NCI-H187 treated with DMSO at 0.1 percent for 48 hours (cell line): ENCODE data around the gene CD81.
"Not testable (repeated sequence)": the region's sequence is repeated elsewhere in the genome, so short reads cannot be mapped to it uniquely, and the experiment has no call there.

ENCODE experiments used
- DNase-seq: peaks from one replicate; lab custom pipeline; 2025; lab: John Stamatoyannopoulos, UW

The CD81 gene, protein sequence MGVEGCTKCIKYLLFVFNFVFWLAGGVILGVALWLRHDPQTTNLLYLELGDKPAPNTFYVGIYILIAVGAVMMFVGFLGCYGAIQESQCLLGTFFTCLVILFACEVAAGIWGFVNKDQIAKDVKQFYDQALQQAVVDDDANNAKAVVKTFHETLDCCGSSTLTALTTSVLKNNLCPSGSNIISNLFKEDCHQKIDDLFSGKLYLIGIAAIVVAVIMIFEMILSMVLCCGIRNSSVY

DNA sequence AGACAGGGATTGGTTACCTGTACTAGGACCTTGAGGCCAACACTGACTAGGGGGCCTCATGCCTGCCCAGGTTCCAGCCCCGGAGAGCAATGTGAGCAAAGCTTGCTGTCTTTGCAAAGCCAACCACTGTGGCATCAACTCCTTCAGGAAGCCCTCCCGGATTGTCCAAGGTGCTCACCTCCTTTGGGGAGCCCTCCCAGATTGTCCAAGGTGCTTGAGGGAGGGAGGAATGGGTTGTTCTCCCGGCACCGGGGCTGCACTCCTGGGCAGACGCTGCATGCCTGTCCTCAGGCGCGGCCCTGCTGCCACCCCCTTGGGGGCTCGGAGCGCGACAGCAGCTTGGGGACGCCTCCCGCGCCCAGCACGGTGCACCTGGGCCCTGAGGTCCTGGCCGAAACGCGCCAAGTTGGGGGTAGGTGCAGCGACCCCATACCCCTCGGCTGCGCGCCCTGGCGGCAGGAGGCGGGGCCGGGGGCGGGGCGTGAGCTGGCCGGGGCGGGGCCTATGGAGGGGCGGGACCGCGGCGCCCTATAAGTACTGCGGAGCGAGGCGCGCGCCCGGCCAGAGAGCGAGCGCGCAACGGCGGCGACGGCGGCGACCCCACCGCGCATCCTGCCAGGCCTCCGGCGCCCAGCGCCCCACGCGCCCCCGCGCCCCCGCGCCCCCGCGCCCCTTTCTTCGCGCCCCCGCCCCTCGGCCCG, at the start of gene CD81:
Gene CD81 (plus strand): TSS at position 560 of the 701 bp plus-strand sequence. CDS start 240 bp downstream, outside the sequence.
- no peak for DNase-seq

DNA sequence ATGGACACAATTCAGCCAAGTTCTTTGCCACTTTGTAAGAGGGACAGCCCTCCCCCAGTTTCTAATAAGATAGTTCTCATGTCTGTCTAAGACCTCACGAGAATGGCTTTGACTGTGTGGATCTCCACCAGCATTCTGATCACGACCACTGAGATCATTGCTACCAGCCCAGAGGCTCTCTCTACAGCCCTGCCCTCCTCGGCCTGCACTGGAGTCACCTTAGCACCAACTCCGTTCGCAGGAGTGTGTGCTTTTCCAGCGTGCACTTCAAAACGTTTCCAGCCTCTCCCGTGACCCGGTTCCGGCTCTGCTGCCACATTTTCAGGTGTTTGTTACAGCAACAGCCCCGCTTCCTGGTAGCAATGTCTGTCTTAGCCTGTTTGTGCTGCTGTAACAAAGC, 49.1 kb upstream of the CD81 start:
- DNase-seq = no peak

DNA sequence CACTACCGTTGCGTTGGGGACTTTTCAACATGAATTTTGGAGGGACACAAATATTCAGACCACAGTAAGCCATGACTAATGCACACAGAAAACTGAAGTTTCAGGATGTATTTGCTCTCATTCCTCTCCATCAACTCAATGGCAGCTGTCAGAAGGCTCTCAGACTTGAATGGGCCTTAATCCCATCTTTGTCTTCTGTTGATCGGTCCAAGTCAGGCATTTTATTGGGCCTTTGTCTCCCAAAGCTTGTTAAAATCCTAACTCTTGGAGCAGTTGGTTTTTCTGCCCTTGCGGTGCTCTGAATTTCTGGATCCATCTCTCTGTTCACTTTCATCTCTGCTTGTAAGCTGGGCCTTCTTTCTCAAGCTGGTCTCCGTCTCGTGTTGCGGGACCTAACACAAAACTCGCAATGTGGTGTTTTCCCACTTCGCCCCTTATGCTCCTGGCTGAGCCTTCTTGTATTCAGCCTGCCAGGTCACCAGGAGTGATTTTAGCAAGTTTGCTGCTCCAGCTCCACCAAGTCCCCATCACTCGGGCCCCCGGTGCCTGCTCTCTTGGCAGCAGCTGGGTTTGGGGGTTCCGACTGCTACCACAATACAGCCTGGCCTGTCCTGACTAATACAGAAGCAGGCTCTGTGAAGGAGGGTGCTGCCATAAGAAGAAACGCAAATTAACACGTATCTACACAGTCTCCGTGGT, 48.3 kb upstream of the CD81 start:
- DNase-seq = no peak

DNA sequence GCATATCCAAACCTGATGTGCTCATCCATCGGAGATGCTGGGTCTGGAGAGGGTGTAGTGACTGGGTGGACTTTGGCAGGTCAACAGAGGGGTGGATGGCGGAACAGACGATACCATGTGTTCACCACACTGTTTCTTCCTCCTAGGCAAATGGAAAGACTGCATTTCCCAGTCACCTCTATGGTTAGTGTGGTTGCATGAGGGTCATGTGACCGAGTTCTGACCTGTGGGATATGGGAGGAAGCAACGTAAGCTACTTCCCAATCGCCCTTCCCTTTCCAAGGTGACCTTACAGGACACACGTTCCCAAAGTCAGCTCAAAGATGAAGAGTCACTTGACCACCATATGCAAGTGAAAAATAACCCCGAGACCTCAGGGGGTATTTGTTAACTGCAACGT, 47.6 kb upstream of the CD81 start:
- DNase-seq = no peak

DNA sequence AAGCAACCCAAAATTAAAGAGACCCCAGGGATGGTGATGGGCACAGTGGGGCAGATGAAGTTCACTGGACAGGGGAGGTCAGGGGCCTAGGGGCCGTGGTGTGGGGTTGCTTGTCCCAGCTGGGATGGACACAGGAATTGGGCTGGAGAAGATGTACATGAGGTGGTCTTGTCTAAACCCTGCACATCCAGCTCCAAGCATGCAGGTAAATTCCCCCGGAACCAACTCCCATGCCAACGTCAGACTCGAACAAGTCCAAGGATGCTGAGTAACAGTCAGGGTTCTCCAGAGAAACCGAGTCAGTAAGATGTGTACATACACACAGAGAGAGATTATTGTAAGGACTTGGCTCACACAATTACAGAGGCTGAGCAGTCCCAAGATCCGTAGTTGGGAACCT, 46.4 kb upstream of the CD81 start:
- DNase-seq = no peak

DNA sequence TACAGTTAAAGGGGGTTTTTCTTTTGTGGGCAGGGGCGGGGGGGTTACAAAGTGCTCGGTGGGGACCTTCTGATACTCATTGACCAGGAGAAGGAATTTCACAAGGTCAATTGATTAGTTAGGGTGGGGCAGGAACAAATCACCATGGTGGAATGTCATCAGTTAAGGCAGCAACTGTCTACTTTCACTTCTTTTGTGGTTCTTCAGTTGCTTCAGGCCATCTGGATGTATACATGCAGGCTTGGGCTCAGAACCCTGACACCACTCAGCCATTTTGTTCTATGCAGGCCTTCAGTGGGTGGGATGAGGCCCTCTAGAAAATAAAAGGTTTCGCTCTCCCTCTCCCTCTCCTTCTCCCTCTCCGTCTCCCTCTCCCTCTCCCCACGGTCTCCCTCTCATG, 45.7 kb upstream of the CD81 start:
- no peak for DNase-seq

DNA sequence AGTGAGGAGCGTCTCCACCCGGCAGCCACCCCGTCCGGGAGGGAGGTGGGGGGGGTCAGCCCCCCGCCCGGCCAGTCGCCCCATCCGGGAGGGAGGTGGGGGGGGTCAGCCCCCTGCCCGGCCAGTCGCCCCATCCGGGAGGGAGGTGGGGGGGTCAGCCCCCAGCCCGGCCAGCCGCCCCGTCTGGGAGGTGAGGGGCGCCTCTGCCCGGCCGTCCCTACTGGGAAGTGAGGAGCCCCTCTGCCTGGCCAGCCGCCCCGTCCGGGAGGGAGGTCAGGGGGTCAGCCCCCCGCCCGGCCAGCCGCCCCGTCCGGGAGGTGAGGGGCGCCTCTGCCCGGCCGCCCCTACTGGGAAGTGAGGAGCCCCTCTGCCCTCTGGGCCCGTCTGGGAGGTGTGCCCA, 44.5 kb upstream of the CD81 start:
- not testable (repeated sequence) for DNase-seq

DNA sequence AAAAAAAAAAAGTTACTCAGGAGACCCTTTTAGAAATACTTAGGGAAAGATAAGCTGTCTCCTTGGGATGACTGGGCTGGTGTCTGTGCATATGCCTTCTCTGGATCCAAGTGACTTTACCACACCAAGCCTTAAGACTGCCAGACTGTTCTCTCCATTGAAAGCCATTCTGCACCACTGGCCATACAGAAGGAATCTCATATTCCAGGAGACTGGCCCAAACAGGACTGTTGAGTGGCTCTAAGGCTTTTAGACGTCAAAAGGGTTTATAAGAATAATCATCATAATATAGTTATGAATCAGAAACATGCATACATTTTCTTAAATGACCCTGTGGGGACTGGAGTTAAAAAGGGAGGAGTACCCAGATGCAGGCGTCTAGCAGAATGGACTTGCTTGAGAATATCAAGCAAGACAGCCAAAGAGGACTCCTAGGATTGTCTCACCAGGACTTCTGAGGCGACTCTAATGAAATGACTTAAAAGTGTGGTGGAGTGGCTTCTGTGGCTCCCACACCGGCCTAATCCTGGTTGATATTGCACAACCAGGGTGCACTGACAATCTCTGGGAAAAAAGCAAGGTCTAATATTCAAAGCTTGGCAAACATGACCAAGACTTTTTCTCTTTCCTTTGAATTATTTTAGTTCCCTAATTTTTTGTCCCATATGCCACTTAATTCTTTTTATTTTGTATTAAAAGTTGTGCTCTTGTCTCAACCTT, 43.5 kb upstream of the CD81 start:
- DNase-seq = not testable (repeated sequence)

DNA sequence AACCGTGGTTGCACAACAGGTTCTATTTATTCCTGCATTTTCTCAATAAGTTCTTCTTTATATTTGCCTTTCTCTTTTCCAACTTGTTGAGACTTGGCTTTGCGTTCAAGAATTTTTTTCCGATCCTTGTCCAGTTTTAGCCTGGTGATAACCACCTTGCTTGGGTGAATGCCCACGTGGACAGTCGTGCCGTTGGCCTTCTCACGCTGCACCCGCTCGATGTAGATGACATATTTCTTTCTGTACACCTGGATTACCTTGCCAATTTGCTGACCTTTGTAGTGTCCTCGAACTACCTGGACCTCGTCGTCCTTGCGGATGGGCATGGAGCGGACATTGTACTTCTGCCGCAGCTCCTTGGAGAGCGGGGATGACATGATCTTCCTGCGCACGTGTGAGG, 41.8 kb upstream of the CD81 start:
- DNase-seq = not testable (repeated sequence)

DNA sequence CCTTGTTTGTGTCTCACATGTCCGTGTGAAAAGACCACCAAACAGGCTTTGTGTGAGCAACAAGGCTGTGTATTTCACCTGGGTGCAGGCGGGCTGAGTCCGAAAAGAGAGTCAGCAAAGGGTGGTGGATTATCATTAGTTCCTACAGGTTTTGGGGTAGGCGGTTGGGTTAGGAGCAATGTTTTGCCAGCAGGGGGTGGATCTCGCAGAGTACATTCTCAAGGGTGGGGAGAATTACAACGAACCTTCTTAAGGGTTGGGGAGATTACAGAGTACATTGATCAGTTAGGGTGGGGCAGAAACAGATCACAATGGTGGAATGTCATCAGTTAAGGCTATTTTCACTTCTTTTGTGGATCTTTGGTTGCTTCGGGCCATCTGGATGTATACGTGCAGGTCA, 38.4 kb upstream of the CD81 start:
- DNase-seq = not testable (repeated sequence)

DNA sequence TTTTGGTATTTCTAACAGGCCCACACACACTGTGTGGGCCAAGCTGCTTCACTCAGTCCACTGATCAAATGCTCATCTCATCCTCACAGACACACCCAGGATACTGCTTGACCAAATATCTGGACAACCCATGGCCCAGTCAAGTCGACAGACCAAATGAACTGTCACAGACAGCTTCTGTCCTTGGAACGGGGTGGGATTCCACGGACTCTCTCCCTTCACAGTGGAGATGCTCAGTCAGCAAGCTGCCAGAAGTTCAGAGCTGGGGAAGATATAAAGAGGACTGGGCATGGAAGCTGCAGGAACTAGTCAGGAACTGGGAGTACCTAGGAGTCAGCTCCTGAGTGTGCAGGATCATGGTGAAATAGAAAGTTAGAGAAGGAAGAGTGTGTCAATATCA, 34.6 kb upstream of the CD81 start:
- DNase-seq = no peak

DNA sequence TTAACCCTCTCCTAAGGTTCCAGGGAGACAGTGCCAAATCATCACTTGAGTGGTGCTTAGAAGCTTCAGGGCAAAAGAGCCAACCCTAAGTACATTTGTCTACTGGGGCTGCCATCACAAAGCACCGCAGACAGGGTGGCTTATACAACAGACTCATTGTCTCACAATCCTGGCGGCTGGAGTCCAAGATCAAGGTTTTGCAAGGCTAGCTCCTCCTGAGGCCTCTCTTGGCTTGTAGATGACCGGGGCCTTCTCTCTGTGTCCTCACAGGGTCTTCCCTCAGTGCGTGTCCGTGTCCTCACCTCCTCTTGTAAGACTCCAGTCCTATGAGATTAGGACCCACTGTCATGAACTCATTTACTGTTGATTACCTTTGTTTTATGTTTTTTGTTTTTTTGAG, 34.1 kb upstream of the CD81 start:
- no peak for DNase-seq

DNA sequence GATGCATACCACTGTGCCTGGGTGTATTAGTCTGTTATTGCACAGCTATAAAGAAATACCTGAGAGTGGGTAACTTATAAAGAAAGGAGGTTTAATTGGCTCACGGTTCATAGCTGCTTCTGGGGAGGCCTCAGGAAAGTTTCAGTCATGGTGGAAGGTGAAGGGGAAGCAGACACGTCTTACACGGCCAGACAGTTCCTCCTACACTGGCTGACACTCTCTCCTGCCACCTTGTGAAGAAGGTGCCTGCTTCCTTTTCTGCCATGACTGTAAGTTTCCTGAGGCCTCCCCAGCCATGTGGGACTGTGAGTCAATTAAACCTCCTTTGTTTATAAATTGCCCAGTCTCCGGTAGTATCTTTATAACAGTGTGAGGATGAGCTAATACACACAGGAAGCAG, 33.6 kb upstream of the CD81 start:
- no peak for DNase-seq

DNA sequence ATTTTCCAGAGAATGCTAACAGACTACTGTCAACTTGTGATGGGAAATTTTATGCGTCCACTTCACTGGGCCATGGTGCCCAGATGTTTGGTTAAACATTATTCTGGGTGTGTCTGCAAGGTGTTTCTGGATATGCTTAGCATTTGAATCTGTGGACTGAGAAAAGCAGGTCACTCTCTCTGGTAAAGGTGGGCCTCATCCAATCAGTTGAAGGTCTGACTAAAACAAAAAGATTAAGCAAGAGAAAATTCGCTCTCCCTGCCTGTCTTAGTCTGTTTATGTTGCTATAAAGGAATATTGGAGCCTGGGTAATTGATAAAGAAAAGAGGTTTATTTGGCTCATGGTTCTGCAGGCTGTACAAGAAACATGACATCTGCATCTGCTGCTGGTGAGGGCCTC, 32.1 kb upstream of the CD81 start:
- no peak for DNase-seq

DNA sequence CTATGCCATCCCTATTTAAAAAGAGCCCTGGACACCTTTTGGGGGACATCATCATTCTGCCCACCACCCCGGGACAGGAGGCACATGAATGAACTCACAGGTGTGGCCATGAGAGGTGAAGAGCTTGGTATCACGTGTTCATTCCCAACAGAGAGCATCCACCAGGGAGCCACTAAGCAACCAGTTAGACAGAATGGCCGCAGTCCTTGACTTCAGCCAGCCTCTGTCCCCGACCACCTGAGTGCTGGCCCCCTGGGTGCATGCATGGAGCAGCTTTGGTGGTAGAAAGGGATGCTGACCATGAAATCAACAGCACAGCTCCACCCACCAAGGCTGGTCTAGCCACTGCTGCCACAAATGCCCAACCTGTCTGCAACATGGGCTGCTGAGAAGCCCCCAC, 31.1 kb upstream of the CD81 start:
- no peak for DNase-seq

DNA sequence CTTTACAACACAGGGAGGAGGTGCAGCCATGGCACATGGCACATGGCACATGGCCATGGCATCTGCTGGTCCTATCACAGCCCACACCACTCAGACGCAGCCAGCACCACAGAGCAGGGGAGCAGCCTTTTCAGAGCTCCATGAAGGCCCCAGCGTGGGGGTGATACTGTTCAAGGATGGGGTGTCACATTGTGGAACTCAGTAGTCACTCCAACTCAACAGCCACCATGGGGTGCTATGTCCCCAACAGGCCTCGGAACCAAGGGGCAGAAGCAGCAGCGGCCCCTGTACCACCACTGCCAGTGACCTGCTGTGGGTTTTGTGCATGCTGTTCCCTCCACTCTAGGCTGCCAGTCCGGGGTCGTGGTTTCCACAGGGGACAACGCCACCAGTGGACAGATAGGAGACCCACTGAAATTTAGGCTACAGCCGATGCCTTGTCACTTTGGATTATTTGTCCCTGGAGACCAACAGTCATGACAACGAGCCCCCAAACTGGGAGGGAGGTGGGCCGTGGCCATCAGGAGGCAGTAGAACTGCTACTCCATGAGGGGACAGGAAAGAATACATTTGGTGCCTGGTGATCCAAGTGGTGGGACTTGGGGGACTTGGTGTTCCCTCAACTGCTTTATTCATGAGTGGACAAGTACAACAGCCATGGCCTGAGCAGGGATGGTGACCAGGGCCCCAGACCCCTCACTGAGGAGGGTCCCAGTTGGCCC, 30.4 kb upstream of the CD81 start:
- DNase-seq = no peak

DNA sequence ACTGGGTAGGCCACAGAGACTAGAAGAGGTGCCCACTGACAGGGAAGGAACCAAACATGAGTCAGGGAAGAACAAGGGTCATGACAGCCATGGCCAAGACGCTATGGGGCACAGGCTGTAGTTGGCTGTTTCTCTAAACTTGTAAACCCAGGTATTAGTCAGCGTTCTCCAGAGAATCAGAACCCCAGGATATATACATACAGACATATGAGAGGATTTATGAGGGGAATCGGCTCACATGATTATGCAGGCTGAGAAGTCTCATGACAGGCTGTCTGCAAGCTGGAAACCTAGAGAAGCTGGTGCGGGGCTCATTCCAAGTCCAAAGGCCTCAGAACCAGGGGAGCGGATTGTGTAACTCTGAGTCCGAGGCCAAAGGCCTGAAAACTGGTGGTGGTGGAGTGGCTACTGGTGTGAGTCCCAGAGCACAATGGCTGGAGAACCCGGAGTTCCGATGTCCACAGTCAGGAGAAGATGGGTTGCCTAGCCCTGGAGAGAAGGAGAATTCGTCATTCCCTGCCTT, 29.7 kb upstream of the CD81 start:
- no peak for DNase-seq

DNA sequence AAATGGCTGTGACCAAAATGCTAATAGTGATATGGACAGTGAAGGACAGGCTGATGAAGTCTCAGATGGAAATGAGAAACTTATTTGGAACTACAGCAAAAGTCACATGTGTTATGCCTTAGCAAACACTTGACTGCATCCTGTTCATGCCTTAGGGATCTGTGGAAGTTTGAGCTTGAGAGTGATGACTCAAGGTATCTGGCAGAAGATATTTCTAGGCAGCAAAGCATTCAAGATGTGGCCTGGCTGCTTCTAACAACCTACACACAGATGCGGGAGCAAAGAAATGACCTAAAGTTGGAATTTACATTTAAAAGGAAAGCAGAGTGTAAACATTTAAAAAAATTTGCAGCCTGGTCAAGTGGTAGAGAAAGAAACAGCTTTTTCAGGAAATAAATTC, 28.1 kb upstream of the CD81 start:
- no peak for DNase-seq

DNA sequence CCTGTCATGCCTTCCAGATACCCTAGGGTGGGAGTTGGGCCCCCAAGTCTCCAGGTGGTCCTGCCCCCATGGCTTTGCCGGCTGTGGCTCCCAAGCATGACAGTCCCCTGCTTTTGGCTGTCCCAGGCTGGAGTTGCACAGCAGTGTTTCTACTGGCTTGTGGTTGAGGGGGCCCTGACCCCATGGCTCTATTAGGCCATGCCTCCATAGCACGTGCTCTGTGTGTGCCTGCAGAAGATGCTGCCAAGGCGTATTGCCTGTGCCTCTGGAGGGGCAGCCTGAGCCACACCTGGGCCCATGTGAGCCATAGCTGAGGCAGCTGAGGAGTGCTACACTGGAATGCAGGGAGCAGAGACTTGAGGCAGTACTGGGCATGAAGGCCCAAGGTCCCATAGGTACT, 25.4 kb upstream of the CD81 start:
- no peak for DNase-seq

DNA sequence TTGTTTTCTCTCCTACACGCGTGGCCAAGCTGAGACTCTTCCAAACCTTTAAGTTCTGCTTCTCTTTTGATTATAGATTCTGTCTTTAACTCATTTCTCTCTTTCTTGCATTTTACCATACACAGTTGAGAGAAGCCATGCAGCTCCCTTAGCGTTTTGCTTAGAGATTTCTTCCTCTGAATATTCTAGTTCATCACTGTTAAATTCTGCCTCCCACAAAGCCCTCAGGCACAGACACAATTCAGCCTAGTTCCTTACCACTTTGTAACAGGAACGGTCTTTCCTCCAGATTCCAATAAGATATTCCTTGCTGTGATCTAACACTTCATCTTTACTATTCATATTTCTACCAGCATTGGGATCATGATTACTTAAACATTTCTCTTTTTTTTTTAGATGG, 24.7 kb upstream of the CD81 start:
- no peak for DNase-seq

DNA sequence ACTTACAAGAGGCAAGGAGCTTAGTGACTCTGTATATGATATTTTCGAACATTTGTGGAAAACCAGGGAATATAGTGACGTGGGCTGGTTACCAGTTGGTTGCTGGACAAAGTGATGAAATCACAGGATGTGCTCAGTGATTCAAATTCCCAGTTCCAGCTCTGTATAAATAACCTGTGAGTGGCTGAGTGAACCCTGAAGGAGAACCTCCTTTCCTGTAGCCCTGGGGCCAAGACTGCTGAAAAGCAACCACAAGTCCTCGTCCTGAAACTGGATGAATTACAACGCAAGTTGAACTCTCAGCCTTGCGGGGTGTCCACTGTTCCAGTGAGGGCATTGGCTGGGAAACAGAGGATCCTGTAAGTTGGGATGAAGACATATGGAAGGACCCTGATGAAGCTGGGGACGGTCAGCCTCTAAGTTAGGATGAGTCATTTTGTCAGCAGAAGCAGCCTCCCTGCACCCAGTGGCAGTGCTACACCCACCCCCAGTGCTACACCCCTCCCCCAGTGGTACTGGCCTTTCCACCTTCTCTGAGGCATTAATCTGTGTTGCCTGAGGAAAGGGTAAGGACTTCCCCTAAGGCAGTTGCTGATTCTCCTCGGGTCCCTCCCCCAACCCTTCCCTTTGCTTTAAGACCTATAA, 22.0 kb upstream of the CD81 start:
- DNase-seq = no peak
